Colonic mucosa (tissue), 4 donors: ENCODE data around the gene VPS8. TPM values are rescaled to one million over a fixed set of nuclear protein-coding genes. Genes with fewer than 3 reads are reported as not detected.
A peak's percentile ranks its signal among the peaks of the same experiment; 100 is the strongest.

Source experiments
- DNase-seq: peaks from one replicate; pipeline ENCODE4 v3.0.0-alpha.2; 2020
- H3K27ac ChIP-seq: fragments of 200-600 bp; one replicate; pipeline ENCODE4 v1.8.0; 2021
- H3K27me3 ChIP-seq: fragments of 200-600 bp; one replicate; pipeline ENCODE4 v1.8.0; 2021
- H3K36me3 ChIP-seq: fragments of 200-600 bp; one replicate; pipeline ENCODE4 v1.8.0; 2021
- H3K4me1 ChIP-seq: fragments of 200-600 bp; one replicate; pipeline ENCODE4 v1.8.0; 2021; ENCODE audit warnings: mild to moderate bottlenecking
- H3K4me3 ChIP-seq: fragments of 200-600 bp; one replicate; pipeline ENCODE4 v1.8.0; 2021
- H3K9ac ChIP-seq, 2 donors: one replicate each; pipeline ENCODE4 v1.7.0; 2013; ENCODE audit warnings: control low read depth in 2 of 2, low read depth in 2 of 2, low read length in 2 of 2
- H3K9me3 ChIP-seq: fragments of 200-600 bp; one replicate; pipeline ENCODE4 v1.8.0; 2021
- CTCF ChIP-seq: fragments of 200-600 bp; IDR thresholded peaks from one replicate; pipeline ENCODE4 v1.8.0; 2022; ENCODE audit warnings: antibody characterized with exemption, mild to moderate bottlenecking
- intact Hi-C: fragments of 100-400 bp; cut with DNase I; formaldehyde crosslinking; loops from one replicate; pipeline ENCODE4 v1.14.1; 2022
- total RNA-seq, 2 donors: library from RNA; stranded (reverse); fragmentation: NEBNext Ultra II Directional in 1 of 2; extraction: Animal tissue kit (Norgen Biotek cat#: 25700) in 1 of 2; gene quantifications; one replicate each; pipeline ENCODE4 v1.2.1, GENCODE V29; 2021
- donor health status: healthy.
- donor health status: DM: no; HTN: no; CAD: no.
- donor health status: DM: no; HTN: no; CAD: no.

The VPS8 gene
- total RNA-seq, 2 donors from 2014 or later, result 43.7 to 54.8 TPM

GRCh38 chr3:184795522-184796190 is 16.3 kb upstream of the VPS8 start:
- H3K4me3 ChIP-seq, result no peak overlapping the region
- H3K36me3 ChIP-seq, result no peaks in the 10 kb centered on the region
- H3K9me3 ChIP-seq, result no peaks in the 10 kb centered on the region
- peaks cover 4% of the 10 kb centered on the region for H3K4me1 ChIP-seq
- TF ChIP-seq CTCF, result no peak
- DNase-seq, result no peak
- no peak overlapping the region for H3K27ac ChIP-seq
- intact Hi-C loops, result no loop called here
- no peaks in the 10 kb centered on the region for H3K27me3 ChIP-seq
- no peak overlapping the region for H3K9ac ChIP-seq

GRCh38 chr3:184796551-184796950 is 15.4 kb upstream of the VPS8 start:
- no peaks in the 10 kb centered on the region for H3K36me3 ChIP-seq
- intact Hi-C loops, result no loop called here
- no peak for DNase-seq
- H3K27ac ChIP-seq, result no peak overlapping the region
- no peak overlapping the region for H3K9ac ChIP-seq
- no peaks in the 10 kb centered on the region for H3K9me3 ChIP-seq
- H3K4me3 ChIP-seq, result no peak overlapping the region
- H3K4me1 ChIP-seq, result peaks cover 4% of the 10 kb centered on the region
- no peaks in the 10 kb centered on the region for H3K27me3 ChIP-seq
- no peak for TF ChIP-seq CTCF

GRCh38 chr3:184796954-184797353 is 15.0 kb upstream of the VPS8 start:
- Histone ChIP-seq H3K36me3 (no peaks in the 10 kb centered on the region), H3K4me3 (no peak overlapping the region), H3K27ac (no peak overlapping the region), H3K27me3 (no peaks in the 10 kb centered on the region), H3K4me1 (peaks cover 4% of the 10 kb centered on the region), H3K9ac (no peak overlapping the region), H3K9me3 (no peaks in the 10 kb centered on the region)
- intact Hi-C loops, result no loop called here
- TF ChIP-seq CTCF, result no peak
- no peak for DNase-seq

- peaks cover 4% of the 10 kb centered on the region for H3K4me1 ChIP-seq
- TF ChIP-seq CTCF, result no peak
- DNase-seq, result no peak
- no peaks in the 10 kb centered on the region for H3K27me3 ChIP-seq
- no peaks in the 10 kb centered on the region for H3K36me3 ChIP-seq
- H3K4me3 ChIP-seq, result no peak overlapping the region
- no peaks in the 10 kb centered on the region for H3K9me3 ChIP-seq
- H3K27ac ChIP-seq, result peak overlapping the region; percentile 46
- intact Hi-C loops, result no loop called here
- H3K9ac ChIP-seq, result no peak overlapping the region
These were observed 13.8 kb upstream of the VPS8 start for GRCh38 chr3:184798120-184798519.

- Histone ChIP-seq H3K4me1 (peaks cover 4% of the 10 kb centered on the region), H3K27me3 (no peaks in the 10 kb centered on the region), H3K9ac (peak overlapping the region in 1 of 2 donors; percentile 48), H3K9me3 (no peaks in the 10 kb centered on the region), H3K36me3 (no peaks in the 10 kb centered on the region), H3K27ac (peak overlapping the region; percentile 57), H3K4me3 (no peak overlapping the region)
- peak; percentile 76 for DNase-seq
- intact Hi-C loops, result no loop called here
- no peak for TF ChIP-seq CTCF
These were observed 11.5 kb upstream of the VPS8 start for GRCh38 chr3:184800349-184800930.
